Measurements from ENCODE around the gene STK17B. TPM values are rescaled to one million over a fixed set of nuclear protein-coding genes. Genes with fewer than 3 reads are reported as not detected.

STK17B gene
- total and polyA plus RNA-seq, 2 of the 8 experiments (the other 6 are each of a cell fraction or from before 2014, with no cell fraction given) = 1.8 to 10.5 TPM

DNA sequence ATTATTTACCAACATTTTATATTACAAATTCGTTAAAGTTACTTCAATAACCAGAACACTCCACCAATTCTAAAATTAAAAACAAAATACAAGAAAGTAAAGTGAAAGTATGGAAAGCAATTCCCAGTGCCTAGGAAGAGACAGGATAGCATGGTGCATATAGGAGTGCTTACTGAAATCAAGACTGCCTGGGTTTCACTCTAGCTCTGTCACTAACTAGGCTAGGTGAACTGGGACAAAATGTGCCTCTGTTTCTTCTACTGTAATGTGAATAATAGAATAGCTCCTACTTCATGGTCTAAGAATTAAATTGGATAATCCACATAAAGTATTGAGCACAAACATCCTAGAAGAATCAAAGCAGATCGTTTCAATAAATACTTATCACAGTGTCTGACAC, 22.6 kb downstream of the STK17B start:
- Histone ChIP-seq H3K9ac (replicated peaks in 1 of 4; ENCODE audit: extremely low read depth in 1 of 4, low read depth in 3 of 4, low read length in 3 of 4) (no peak overlapping the region), H3K4ac (replicated peaks; ENCODE audit: insufficient read length, low read depth, low read length) (no peak overlapping the region), H4K20me1 (replicated peaks in 1 of 2; ENCODE audit: control insufficient read depth in 1 of 2, insufficient read depth in 2 of 2, low read length in 2 of 2) (no peaks in the 10 kb centered on the region), H3K14ac (ENCODE audit: insufficient read length) (no peak overlapping the region), H2BK5ac (ENCODE audit: low read depth, low read length) (no peak overlapping the region), H3K4me2 (ENCODE audit: insufficient read depth in 1 of 2, low read depth in 2 of 2, low read length in 2 of 2) (no peak overlapping the region), H2BK15ac (ENCODE audit: low read length) (no peak overlapping the region), H2BK12ac (ENCODE audit: low read depth, low read length) (no peak overlapping the region), H2BK120ac (replicated peaks; ENCODE audit: low read depth, low read length) (no peak overlapping the region), H3K27ac (ENCODE audit: low read depth, low read length) (no peak overlapping the region), H2BK20ac (ENCODE audit: low read length) (no peak overlapping the region), H3K23ac (ENCODE audit: insufficient read length) (no peak overlapping the region), H3K4me3 (ENCODE audit: extremely low read depth in 1 of 4, insufficient read depth in 2 of 4, low read depth in 3 of 4, low read length in 4 of 4) (no peak overlapping the region), H3K23me2 (ENCODE audit: low read depth, low read length) (no peaks in the 10 kb centered on the region), H4K8ac (ENCODE audit: extremely low read depth, insufficient read depth, low read length) (no peak overlapping the region), H3K36me3 (ENCODE audit: control insufficient read depth in 2 of 4, insufficient read depth in 4 of 4, low read length in 3 of 4) (peaks cover 0 to 15% (median under 1%) of the 10 kb centered on the region in 4 experiments; a peak in 2 of 8 replicates), H4K5ac (ENCODE audit: insufficient read length, low read depth, low read length) (no peak overlapping the region), H3K56ac (replicated peaks; ENCODE audit: insufficient read length, low read depth, low read length) (no peak overlapping the region), H3K27me3 (replicated peaks in 1 of 4; ENCODE audit: control insufficient read depth in 3 of 4, extremely low read depth in 1 of 4, insufficient read depth in 3 of 4, low read length in 3 of 4) (no peaks in the 10 kb centered on the region), H3K9me3 (ENCODE audit: insufficient read depth in 2 of 2, low read depth in 1 of 2, low read length in 1 of 2) (no peaks in the 10 kb centered on the region; a peak in 1 of 4 replicates), H3K79me1 (ENCODE audit: low read depth, low read length) (no peaks in the 10 kb centered on the region), H2AK5ac (ENCODE audit: low read depth, low read length) (no peak overlapping the region), H3K18ac (ENCODE audit: extremely low read depth, low read length) (no peak overlapping the region), H3K4me1 (replicated peaks in 1 of 4; ENCODE audit: control insufficient read depth in 3 of 4, insufficient read depth in 4 of 4, low read length in 3 of 4) (no peaks in the 10 kb centered on the region), H2AFZ (ENCODE audit: low read length) (no peak overlapping the region), H3K79me2 (ENCODE audit: control insufficient read depth in 1 of 2, insufficient read depth in 2 of 2, low read length in 2 of 2) (no peaks in the 10 kb centered on the region), H4K91ac (replicated peaks; ENCODE audit: insufficient read length, low read length) (no peak overlapping the region)
- 91 to 100% methylated on average over 1 to 2 of the region's 2 CpGs for WGBS, 2 experiments (ENCODE audit: extremely low coverage in 1 of 2, insufficient coverage in 1 of 2, insufficient read length in 1 of 2, insufficient replicate concordance in 2 of 2, low coverage in 1 of 2, low lambda C conversion rate in 2 of 2, missing lambda C conversion rate in 1 of 2)
- ChIA-PET POLR2A (ENCODE audit: partially characterized antibody) (no interaction called here), CTCF (ENCODE audit: partially characterized antibody) (interaction anchor here (0.6 to 0.9 kb wide), 2 partner anchors 36 to 92 kb away, joined by 3 to 4 read pairs; no protein-coding TSS in a partner anchor)
- DNase-seq (ENCODE audit: low read depth in 1 of 2, low spot score in 2 of 2) (no peak), FAIRE-seq (no peak)
- TF ChIP-seq CBX8 (IDR thresholded peaks at IDR 0.05; ENCODE audit: borderline replicate concordance, low read depth, low read length) (no peak), SIRT6 (IDR thresholded peaks at IDR 0.05; ENCODE audit: low read length) (no peak), KDM1A (IDR thresholded peaks at IDR 0.05; ENCODE audit: borderline replicate concordance, low read length) (no peak), CTBP2 (IDR thresholded peaks at IDR 0.05; ENCODE audit: borderline replicate concordance, insufficient read depth, insufficient read length, low read length) (no peak), EP300 (IDR thresholded peaks at IDR 0.05; ENCODE audit: borderline replicate concordance in 1 of 2, low read depth in 2 of 2, low read length in 2 of 2) (no peak), FOSL1 (IDR thresholded peaks at IDR 0.05; ENCODE audit: insufficient read depth, low read depth, low read length) (no peak), POU5F1 (IDR thresholded peaks at IDR 0.05; ENCODE audit: low read depth, low read length) (no peak), YY1 (IDR thresholded peaks at IDR 0.05; ENCODE audit: low read depth, low read length) (no peak), RAD21 (IDR thresholded peaks at IDR 0.05 in 1 of 2, conservative IDR thresholded peaks at IDR 0.05 in 1 of 2; ENCODE audit: low read depth in 2 of 2, low read length in 2 of 2) (no peak), GABPA (IDR thresholded peaks at IDR 0.05; ENCODE audit: borderline replicate concordance, insufficient read depth, low read length) (no peak), POLR2AphosphoS5 (IDR thresholded peaks at IDR 0.05; ENCODE audit: low read depth, low read length) (no peak)

All from H1 (cell line).